ENCODE results near the gene HOXD8.

HOXD8 gene

GRCh38 chr2:176128982-176129796 lies at the start of gene HOXD8:
TSS of gene HOXD8 (plus strand) at chr2:176129705. CDS start at chr2:176130367, 662 bp downstream.
- peak; percentile 79 for DNase-seq

GRCh38 chr2:176079831-176080539 lies 49.5 kb upstream of the HOXD8 start:
- DNase-seq, result peak; percentile 85

GRCh38 chr2:176080540-176081375 lies 48.7 kb upstream of the HOXD8 start:
- no peak for DNase-seq

GRCh38 chr2:176081376-176081836 lies 48.1 kb upstream of the HOXD8 start:
- DNase-seq, result no peak

GRCh38 chr2:176081837-176082524 lies 47.5 kb upstream of the HOXD8 start:
- DNase-seq, result no peak

GRCh38 chr2:176082525-176082823 lies 47.0 kb upstream of the HOXD8 start:
- DNase-seq, result no peak

GRCh38 chr2:176082824-176083751 lies 46.4 kb upstream of the HOXD8 start:
- DNase-seq, result no peak

- DNase-seq, result peak; percentile 16
Measured at GRCh38 chr2:176083796-176084261, 45.7 kb upstream of the HOXD8 start, which contains the start of gene EVX2. TSS of gene EVX2 (minus strand) at chr2:176083962. CDS start at chr2:176083776, 186 bp downstream.

- DNase-seq, result peak; percentile 43
Measured at GRCh38 chr2:176084611-176085119, 44.8 kb upstream of the HOXD8 start.

- DNase-seq, result peak; percentile 63
Measured at GRCh38 chr2:176085120-176085788, 44.3 kb upstream of the HOXD8 start.

- DNase-seq, result peak; percentile 70
Measured at GRCh38 chr2:176085861-176086771, 43.4 kb upstream of the HOXD8 start.

GRCh38 chr2:176087330-176088047 lies 42.0 kb upstream of the HOXD8 start:
- no peak for DNase-seq

- peak; percentile 75 for DNase-seq
Measured at GRCh38 chr2:176088048-176088936, 41.2 kb upstream of the HOXD8 start.

- no peak for DNase-seq
Measured at GRCh38 chr2:176088937-176089842, 40.3 kb upstream of the HOXD8 start.

GRCh38 chr2:176089843-176090395 lies 39.6 kb upstream of the HOXD8 start:
- DNase-seq, result no peak

GRCh38 chr2:176090862-176091261 lies 38.6 kb upstream of the HOXD8 start:
- DNase-seq, result no peak

Data from NCI-H748 treated with DMSO at 0.1 percent for 48 hours (cell line).